ENCODE results near the gene NACC1.
A peak's percentile ranks its signal among the peaks of the same experiment; 100 is the strongest.

The NACC1 gene

DNA sequence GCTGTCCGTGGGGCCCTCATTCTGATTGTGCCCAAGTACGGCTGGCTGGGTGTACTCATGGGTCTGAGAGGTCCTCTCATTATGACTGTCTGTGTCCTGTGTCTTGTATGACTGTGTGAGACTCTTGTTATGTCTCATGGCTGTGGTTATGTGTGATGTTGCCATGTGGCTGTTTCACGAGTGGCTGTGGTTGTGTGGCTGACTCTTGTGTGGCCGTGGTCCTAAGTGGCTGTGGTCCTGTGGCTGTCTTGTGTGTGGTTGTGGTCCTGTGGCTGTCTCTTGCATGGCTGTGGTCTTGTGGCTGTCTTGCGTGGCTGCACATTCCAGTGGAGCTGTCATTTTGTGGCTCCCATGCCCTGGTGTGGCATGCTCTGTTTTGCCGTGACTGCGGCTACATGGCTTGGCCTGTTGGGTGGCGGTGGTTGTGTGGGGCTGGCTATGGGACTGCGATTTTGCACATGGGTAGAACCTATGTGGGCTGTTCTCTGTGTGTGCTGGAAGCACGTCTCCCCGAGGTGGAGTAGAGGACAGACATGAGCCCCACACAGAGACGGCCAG, 18.0 kb upstream of the NACC1 start:
- no peak for DNase-seq (ENCODE audit: low read depth)

DNA sequence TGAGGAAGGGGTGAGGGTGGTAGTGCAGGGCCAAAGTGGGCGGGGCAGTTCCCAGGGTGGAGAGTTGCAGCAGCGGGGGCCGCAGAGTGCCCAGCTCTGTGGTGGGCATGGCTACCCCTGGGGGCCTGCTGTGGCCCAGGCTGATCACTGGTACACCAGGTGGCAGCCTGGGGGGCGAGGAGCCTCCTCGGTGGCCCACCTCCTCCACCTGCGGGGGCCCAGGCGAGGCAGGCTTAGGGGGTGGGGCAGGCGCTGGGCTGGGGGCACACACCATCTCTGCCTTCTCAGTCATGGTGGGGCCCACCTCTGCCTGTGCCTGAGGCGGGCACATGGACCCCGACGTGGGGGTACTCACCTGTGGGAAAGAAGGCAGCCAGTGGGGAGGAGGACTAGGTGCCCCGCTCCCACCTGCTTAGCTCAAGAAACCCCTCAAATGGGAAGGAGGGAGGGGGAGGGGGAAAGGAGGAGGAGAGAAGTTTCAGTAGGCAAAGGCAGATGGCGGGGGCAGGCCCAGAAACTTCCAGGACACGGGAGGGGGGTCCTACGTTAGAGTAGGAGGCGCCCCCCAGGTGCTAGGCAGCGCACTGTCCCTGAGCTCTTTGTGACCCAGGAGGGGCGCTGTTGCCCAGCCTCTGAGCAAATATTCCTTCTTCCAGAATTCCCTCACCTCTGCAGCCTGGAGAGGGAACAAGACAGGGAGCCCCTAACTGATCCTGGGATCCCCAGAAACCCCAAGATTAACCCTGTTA, 17.0 kb upstream of the NACC1 start:
- DNase-seq (ENCODE audit: low read depth): no peak

DNA sequence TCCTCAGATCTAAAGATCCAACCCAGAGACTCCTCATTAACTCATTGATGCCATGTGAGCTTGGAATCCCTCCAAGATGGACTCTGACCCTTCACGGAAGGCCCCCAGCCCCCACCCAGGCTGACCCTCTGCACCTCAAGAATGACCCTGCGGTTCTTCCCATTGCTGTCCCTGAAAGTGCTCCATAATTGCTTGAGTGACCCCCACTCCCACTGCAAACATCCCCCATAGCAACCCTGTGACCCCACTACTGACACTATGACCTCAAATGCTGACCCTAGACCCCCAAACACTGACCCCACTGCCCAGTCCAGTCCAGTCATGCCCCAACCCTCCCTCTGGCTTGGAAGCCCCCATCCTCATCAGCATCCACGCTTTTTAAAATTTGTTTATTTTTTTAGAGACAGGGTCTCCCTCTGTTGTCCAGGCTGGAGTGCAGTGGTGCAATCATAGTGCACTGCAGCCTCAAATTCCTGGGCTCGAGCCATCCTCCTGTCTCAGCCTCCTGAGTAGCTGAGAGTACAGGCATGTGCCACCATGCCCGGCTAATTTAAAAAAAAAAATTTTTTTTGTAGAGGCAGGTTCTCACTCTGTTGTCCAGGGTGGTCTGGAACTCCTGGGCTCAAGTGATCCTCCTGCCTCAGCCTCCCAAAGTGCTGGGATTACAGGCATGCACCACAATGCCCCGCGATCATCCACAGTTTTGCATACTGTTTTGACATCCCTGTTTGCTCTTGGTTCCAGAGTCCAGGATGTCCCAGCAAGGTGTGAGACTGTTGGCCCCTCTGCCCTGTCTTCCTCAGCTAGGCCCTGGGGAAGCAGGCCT, 16.3 kb upstream of the NACC1 start:
- DNase-seq (ENCODE audit: low read depth): no peak

DNA sequence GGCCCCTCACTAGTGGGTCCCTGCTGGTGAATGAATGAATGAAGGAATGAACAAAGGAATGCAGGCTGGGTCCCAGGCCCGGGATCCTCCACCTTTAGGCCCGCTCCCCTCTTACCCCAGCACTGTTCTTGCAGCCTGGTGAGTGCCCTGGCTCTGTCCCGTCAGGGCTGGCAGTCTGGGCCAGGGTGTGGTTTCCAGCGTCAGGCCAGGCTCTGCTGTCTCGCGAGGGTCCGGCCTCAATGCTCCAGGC, 15.7 kb upstream of the NACC1 start:
- DNase-seq (ENCODE audit: low read depth): no peak

DNA sequence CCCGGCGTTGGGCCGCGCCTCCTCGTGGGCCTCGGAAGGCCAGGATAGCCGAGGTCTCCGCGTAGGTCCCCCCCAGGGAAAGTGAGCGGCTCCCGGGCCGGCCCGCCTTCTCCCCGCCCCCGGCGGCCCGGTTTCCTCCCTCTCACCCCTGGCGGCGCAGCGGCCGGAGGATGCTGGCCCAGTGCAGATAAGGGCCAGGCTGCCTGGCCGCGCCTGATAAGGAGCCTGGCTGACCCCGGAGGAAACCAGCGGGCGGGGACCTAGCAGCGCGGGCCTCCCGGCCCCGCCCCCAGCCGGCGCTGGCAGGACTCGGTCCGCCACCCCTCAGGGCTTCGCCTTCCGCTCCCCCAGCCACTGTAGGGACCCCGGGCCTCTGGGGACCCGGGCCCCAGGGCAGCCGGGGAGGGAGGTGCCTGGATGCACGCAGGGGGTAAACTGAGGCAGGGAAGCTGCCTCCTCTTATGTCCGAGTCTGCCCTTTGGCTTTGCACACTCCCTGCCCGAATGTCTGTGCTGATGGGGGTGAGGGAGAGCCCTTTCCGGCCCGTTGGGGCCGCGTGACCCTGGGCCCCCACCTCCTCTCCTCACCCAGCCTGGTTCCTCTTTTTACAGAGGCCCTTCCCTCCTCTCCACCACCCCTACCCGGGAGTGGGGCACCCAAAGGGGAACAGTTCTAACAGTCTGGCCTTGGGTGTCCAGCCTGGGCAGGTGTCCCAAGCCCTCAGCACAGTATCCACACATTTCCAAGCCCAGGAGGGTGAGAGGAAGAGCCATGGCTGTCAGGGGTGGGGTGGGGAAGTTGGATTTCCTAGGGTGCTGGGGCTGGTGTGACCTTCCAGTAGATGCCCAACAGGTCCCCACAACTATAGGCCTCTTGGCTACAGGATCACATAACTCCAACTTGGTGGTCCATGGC, 15.1 kb upstream of the NACC1 start, which contains the start of gene LYL1:
TSS of gene LYL1 (minus strand) at position 193 of the 915 bp plus-strand sequence. CDS start 1,687 bp downstream, outside the sequence.
- no peak for DNase-seq (ENCODE audit: low read depth)

DNA sequence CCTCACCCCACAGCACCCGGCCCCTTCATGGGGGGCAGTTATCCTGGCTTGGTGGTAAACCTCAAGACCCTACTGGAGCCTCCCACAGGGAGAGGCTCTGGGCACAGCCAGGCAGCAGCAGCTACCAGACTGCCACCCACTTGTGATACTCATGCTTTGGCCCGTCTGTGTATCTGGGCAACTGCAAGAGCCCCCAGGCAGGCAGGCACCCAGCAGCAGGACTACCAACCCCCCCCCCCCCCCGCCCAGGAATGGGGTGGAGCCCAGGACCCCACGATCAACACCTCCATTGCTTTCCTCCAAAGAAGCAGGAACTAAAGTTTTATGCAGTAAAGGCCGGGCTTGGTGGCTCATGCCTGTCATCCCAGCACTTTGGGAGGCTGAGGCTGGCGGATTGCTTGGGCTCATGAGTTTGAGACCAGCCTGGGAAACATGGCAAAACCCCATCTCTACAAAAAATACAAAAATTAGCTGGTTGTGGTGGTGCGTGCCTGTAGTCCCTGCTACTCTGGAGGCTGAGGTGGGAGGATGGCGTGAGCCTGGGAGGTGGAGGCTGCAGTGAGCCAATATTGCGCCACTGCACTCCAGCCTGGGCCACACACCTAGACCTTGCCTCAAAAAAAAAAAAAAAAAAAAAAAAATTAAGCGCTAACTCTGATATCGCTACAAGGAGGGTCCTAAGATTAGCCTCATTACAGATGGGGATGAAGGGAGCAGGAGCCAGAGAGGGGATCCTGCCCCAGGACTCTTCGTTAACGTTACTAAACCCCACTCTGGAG, 14.3 kb upstream of the NACC1 start:
- DNase-seq (ENCODE audit: low read depth): no peak

DNA sequence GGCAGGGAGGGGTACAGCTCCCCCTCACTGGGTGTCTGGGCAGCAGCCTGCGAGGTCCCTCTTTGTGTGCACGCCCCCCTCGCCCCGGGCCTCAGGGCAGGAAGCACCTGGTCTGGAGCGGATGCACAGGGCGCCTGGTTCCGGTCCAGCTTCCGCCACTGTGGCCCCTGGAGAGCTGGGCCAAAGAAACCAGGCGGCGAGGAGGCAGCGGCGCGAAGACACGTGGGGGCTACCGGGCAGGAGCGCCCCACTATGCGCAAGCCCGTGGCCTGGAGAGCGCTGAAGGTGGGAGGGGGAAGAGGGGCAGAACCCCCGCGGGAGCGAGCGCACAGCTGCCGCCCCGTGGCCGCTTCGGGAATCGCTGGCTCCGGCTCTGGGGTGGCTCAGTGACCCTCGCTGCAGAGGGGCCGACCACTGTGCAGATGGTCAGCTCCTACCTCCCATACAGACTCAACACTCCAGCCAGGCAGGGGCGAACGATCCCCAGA, 13.7 kb upstream of the NACC1 start:
- no peak for DNase-seq (ENCODE audit: low read depth)

DNA sequence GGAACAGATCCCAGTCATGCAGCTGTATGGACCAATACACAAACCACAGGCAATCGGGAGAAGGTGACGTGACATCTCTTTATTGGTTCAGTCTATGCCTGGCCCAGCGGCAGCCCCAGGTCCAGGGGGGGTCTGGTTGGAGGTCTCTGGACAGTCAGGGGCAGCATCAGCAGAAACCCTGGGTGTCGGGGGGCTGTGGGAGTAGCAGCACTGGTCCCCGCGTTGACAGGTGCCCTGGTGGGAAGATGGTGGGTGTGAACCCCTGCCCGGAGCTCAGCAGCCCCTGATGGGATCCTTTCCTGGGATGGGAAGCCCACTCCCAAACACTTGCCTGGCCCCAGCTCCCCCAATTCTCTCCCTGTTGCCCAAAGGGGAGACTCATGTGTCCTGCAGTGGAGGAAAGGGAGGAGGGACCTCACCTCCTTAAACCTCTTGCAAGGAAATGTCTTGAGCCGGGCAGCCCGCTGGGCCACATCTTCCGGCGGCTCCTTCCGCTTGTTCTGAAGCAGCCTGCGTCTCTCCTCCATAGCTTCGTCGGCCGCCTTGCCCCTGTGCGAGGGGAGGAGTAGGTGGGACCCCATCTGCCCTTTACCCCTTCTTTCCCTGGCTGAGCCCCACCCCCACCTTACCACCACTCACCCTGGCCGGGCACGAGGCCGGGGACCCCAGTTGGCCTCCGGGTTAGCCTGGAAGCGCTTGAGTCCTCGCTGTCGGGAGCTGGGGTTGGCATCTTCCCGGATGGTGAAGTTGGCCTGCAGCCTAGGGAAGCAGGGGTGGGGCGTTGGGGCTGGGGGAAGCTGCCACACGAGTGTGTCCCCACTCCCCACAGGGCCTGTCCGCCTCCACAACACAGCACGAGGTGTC, 13.0 kb upstream of the NACC1 start:
- DNase-seq (ENCODE audit: low read depth): no peak

DNA sequence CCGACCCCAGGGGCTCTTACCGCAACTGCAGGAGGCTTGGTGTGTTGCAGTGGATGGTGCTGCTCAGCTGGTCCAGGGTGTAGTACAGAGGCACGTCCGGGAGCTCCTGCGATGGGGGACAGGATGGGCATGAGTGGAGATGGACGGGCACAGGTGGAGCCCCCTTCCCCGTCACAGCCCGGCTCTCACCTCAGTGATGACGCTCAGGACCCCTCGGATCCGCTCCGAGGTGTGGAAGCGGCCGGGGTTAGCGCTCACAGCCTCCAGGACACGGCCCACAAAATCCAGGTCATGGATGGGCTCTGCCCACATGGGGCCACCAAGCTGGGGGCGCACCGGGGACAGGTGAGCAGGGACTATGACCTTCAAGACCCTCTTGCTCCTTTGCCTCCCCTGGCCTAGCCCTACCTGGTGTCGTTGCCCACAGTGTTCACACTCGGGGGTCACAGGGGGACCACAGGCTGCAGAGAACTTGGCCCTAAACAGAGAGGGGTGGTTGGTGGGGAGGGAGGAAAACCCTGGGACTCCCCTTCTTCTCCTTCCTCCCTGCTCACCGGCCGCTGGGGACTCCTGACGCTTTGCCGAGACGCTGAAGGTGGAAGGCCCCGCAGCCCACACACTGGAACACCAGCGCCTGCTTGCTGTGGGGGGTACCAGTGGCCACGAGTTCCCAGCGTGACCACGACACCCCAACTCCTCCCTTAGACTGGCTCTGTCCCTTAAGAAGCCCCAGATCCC, 8.5 kb upstream of the NACC1 start:
- no peak for DNase-seq (ENCODE audit: low read depth)

DNA sequence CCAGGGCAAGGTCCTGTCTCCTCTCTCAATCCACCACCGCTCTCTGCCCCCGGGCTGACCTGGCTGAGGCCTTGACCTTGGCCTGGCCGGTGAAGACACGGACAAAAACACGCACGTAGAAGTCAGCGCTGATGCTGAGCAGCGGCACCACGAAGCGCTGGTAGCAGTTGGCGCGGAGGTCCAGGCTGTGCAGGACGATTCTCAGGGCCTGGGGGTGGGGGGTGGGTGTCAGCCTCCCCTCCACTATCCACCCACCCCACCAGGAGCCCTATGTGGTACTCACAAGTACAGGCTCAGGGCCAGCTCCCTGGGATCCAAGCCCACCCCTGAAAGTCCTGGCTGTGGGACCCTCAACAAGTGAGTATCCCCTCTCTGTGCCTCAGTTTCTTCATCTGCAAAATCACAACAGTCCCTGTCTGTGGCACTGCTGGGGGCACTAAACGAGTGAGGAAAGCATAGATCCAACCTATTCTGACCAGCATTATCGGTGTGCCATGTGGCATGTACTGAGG, 7.9 kb upstream of the NACC1 start:
- no peak for DNase-seq (ENCODE audit: low read depth)

DNA sequence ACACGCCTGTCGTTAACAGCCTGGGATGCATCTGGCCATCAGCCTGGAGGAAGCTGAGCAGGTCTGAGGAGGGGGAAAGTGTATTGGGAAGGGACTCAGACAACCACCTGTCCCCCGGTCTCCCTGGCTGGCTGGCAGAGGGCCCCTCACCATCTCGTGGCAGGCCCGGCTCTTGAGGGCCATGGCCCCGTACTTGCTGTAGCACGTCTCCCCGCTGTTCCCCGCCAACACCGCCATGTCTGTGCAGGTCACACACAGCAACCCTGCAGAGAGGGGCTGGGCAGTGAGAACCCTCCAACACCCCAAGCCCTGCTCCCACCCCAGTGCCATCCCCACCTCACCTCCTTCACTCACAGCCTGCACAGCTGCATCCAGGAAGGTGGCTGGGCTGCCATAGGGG, 5.5 kb upstream of the NACC1 start:
- no peak for DNase-seq (ENCODE audit: low read depth)

DNA sequence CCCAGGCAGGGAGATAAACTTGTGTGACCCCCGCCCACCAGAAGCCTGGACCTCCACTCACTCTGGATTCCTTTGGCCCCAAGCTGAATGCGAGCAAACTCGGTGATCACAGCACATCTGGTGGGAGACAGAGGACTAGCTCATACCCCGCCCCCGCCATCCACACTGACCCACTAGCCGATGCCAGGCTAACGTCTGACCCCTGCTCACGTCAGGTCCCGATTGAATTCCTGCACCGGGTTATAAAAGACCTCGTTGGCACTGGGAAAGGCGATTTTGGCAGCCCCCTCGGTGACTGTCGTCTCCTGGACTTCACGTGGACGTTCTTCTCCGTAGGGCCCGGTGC, 2.2 kb upstream of the NACC1 start:
- DNase-seq (ENCODE audit: low read depth): no peak

DNA sequence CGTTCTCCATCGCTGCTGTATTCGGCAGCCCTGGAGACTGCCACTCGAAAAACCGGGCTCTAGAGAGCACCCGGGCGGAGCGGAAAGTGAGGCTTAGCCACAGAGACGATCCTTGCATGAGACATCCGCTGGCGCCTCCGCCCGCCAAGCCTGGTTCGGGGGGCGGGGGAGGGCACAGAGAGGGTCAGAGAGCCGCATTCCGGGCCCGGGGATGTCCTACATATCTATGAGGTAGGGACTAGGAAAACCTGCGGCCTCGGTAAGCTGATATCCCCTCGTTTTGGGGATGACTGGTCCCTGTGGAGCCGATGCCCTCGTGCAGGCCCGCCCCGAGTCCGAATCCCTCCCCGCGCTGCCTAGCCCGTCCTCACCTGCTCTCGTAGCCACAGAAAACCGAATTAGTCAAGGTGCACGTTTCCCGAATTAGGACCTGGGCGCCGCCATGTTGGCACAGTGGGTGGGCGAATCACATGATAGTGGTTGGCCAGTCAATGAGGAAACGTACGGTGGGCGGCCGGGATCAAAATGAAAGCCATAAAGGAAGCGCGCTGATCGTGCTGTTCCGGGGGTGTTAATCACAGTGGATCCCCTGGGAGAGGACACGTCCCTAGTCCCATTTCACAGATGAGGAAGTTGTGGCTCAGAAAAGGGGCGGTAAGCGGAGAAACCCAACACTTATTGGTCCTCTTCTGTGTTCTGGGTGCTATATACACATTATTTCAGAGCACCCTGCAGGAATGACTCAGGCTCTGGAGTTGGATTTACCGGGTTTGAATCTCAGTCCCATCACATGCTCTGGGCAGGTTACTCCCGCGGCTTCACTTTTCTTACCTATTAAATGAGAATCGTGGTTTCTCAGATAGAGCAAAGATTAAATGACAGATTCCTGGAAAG, 1.5 kb upstream of the NACC1 start, which contains the start of gene TRMT1:
TSS of gene TRMT1 (minus strand) at position 459 of the 894 bp plus-strand sequence. CDS start at position 118, 341 bp downstream.
- DNase-seq (ENCODE audit: low read depth): peak; percentile 82

DNA sequence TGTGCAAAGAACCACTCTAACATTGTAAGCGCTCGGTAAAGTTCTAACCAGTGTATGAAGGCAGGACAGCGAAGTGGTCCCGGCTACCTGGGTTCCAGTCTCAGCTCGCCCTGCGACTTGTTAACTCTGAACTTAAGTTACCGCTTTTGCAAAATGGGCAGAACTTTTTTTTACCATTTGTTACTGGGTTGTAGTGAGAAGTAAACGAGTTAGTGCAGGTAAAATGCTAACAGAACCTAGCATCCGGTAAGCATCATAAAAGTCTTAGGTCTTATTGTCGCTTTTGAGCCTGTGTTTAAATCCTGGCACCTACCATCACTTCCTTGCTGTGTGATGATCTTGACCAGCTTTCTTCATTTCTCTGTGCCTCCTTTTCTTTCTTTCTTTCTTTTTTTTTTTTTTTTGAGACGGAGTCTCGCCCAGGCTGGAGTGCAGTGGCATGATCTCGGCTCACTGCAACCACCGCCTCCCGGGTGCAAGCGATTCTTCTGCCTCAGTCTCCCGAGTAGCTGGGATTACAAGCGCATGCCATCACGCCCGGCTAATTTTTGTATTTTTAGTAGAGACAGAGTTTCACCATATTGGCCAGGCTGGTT, 790 bp upstream of the NACC1 start:
- DNase-seq (ENCODE audit: low read depth): no peak

DNA sequence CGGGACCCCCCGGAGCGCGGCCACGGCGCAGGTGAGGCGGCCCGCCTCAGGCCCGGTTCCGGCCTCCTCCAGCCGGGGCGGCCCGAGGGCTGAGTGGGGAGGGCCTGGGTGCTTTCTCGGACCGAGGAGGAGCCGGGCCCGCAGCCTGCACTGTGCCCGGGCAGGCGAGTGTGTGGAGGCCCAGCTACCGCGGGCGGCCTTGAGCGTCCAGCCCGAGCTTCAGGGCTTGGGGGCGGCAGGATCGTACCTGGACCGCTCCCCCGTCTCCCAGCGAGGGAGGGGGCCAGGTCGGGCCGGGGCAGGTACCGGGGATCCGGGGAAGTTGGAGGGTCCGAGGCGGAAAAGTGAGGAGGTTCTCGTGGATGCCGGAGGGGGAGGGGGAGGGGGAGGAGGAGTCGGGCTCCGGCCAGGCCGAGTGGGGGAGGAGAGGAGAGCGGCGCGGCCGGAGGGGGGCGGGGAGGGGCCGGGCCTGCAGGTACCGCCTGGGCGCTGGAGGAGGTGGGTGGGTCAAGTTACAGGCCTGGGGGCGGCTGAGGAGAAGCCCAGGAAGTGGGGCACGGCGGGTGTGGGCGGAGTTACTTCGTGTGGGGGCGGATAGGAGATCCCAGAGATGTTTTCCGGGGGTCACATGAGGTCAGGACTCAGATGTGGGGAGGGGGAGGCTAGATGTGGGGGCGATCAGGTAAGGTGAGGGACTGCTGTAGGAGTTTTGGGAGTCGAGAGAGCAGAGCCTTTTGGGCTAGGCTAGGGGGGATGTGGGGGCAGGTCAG, 545 bp downstream of the NACC1 start:
- DNase-seq (ENCODE audit: low read depth): no peak

DNA sequence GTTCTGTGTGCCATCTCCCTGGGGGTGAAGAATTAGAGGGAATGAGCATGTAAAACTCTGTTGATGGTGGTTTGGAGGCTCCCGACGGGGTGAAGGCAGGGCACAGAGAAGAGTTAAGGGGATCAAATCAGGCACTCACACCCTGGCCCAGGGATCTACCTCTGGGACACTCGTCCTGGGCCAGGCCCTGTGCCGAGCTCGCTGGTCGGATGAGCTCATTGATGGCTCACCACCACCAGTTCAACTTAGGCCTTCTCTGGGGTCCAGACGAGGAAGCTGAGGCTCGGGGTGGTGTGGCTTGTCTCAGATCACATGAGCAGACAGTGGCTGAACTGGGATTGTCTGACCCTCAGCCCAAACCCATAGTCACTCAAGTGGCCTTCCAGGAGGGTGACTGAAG, 1.6 kb downstream of the NACC1 start:
- no peak for DNase-seq (ENCODE audit: low read depth)

DNA sequence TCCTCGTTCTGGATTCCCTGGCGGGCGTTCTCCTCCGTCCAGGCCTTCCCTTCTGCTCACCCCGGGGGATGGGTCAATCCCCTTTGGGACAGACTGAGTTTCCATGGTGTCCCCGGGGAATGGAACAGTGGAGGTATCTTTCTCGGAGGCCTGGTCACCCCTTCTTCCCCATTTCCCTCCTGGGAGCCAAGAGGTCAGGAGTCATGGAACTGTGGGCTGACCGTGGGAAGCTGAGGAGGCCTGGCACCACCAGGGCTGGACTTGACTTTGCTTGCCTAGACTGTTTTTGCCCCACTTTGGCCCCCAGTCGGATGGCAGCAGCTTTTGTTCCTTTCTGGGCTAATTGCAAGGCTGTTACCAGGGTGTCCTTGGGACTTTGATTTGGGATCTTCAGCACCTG, 2.0 kb downstream of the NACC1 start:
- DNase-seq (ENCODE audit: low read depth): no peak

Data from HS-27A (cell line).